ENCODE measurements around the gene SLC43A1. TPM values are rescaled to one million over a fixed set of nuclear protein-coding genes. Genes with fewer than 3 reads are reported as not detected.

SLC43A1 gene
- total RNA-seq, 1 donor: 81.6 TPM

- DNase-seq (ENCODE audit: low read depth in 2 of 3, low spot score in 2 of 3): no peak
Measured at GRCh38 chr11:57530215-57530595, 14.7 kb upstream of the SLC43A1 start.

DNA sequence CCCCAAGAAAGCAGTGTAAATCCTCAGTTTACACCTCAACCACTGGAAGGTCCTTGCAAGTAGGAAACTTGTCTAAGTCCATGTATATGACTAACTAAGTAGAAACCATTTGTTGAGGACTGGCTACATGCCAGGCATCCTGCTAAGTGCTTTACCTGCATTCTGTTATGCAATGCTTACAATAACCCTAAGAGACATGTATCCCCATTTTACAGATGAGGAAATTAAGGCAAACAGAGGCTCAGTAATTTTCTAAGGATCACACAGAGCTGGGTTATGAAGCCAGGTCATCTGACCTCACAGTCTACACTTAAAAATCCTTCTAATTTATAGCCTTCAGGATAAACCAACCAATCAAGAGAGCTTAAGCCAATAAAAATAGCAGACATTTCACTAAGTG lies 13.5 kb upstream of the SLC43A1 start:
- no peak for DNase-seq (ENCODE audit: low read depth in 2 of 3, low spot score in 2 of 3)

DNA sequence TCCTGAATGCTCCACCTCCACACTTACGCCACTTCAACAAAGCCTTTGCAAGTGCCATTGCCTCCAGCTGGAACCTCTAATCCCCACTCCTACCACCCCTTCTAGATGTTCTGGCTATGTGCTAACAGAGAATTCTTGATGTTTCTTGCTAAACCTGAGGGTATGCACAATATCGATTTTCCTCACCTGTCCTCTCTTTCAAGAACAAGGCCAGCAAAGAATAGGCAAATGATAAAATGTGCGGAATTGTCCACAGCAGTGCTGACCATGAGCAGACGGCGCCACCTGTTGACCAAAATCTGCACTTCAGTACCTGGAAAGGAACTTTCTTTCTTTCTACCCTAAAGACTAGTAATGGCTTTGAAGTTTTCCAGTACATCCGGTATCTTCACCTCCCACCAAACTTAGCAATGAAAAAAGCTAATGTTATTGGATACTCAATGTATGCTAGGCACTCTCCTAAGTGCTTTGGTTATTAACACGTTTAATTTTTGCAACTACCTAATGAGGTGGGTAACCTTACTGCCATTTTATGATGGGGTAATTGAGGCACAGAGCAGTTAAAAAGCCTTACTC lies 11.6 kb upstream of the SLC43A1 start:
- peak; percentile 54 to 65 (median 56) for DNase-seq (ENCODE audit: low read depth in 2 of 3, low spot score in 2 of 3)

GRCh38 chr11:57523419-57523818 lies 7.9 kb upstream of the SLC43A1 start:
- DNase-seq (ENCODE audit: low read depth in 2 of 3, low spot score in 2 of 3): no peak

DNA sequence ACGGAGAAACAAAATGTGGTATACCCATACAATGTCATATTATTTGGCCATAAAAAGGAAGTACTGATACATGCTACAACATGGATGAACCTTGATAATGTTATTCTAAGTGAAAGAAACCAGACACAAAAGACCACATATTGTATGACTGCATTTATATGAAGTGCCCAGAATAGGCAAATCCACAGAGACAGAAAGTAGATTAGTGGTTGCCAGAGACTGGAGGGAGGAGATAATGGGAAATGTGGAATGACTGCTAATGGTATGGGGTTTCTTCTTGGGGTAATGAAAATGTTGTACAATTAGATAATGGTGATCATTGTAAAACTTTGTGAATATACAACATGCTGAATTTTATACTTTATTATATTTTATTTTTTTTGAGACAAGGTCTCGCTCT lies 5.6 kb upstream of the SLC43A1 start:
- no peak for DNase-seq (ENCODE audit: low read depth in 2 of 3, low spot score in 2 of 3)

- DNase-seq (ENCODE audit: low read depth in 2 of 3, low spot score in 2 of 3): no peak
Measured at GRCh38 chr11:57516061-57516443, 550 bp upstream of the SLC43A1 start.

GRCh38 chr11:57514538-57515331 lies 767 bp downstream of the SLC43A1 start:
- DNase-seq (ENCODE audit: low read depth in 2 of 3, low spot score in 2 of 3): peak in 1 of 3 donors; percentile 45

DNA sequence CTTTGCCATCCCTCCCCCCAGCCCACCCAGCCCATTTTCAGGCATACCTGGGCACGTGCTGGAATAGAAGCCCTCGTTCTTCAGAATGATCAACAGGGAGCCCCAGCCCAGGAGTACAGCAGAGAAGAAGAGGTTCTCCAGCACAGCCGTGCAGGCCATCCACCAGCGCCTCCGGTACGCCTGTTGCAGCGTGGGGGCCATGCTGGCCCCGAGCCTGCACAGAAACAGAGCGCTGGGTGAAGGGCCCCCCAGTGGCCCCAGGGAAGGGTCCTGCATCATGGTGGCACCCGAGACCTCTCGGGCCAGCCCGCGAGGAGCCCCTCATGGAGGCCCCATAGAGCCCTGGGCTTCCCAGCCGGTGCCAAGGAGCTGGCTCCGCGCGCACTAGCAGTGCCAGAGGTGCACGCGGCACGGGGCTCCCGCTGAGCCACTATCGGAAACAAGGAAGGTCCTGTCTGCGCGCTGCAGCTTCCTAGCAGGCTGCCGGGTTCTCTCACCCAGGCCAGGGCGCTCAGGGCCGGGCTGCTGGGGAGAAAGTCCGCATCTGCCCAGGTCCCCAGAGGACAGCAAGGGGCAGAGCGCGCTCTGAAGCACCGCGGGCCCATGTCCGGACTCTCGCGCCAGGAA lies 1.5 kb downstream of the SLC43A1 start:
- DNase-seq (ENCODE audit: low read depth in 2 of 3, low spot score in 2 of 3): peak in 1 of 3 donors; percentile 47

GRCh38 chr11:57513452-57513795 lies 2.1 kb downstream of the SLC43A1 start:
- no peak for DNase-seq (ENCODE audit: low read depth in 2 of 3, low spot score in 2 of 3)

DNA sequence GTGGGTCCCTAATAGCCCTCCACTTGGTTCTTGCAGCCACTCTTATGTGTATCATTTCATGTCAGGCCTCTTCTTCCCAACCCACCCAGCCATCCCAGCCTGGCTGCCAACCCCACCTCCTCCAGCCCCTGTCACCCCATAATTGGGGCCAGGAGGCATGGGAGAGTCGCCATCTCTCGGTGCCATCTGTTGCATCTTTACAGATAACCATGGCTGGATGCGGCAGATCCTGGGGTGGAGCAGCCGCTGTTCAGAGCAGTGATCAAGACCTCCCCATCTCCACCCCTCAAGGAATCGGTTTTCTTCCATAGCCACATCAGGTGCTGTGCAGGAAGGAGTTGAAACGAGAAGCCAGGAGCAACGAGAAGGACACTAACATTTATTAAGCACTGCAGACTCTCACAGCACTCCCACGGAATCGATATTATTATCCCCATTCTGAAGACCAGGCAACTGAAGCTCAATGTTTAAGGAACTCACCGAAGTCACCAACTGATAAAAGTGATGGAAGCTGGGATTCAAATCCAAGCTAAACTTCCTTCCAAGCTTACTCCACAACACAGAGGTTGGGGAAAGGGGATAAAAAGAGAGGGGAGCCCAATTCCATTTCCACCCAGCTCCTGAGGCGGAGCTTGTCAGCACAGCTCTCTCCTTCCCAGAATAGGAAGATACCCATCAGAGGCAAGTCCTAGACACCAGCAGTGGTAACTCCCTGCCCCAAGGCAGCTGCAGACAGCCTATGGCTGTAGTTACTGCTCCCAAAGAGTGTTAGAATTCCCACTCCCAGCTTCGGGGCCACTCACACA lies 2.7 kb downstream of the SLC43A1 start:
- DNase-seq (ENCODE audit: low read depth in 2 of 3, low spot score in 2 of 3): no peak

DNA sequence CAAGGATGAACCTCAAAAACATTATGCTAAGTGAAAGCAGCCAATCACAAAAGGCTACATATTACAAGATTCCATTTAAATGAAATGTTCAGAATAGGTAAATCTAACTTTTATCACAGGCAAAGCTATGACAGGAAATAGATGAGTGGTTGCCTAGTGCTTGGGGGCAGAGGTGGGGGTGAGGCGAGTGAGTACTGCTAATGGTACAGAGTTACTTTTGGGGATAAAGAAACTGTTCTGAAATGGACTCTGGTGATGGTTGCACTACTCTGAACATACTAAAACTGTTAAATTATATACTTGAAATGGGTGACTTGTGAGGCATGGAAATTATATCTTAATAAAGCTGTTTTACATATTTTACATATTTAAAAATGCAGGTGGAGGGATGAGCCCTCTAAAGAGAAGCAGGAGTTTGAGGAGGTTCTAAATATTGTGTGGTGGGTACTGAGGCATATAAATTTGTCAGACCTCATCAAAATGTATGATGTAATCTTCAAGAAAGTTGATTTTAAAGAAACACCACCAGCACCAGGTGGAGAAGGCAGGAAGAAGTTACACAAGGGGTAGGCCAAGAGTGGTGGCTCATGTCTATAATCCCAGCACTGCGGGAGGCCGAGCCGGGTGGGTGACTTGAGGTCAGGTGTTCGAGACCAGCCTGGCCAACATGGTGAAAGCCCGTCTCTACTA lies 3.6 kb downstream of the SLC43A1 start:
- no peak for DNase-seq (ENCODE audit: low read depth in 2 of 3, low spot score in 2 of 3)

- no peak for DNase-seq (ENCODE audit: low read depth in 2 of 3, low spot score in 2 of 3)
Measured at GRCh38 chr11:57508341-57509170, 6.9 kb downstream of the SLC43A1 start.

GRCh38 chr11:57506522-57506921 lies 9.0 kb downstream of the SLC43A1 start:
- DNase-seq (ENCODE audit: low read depth in 2 of 3, low spot score in 2 of 3): no peak

GRCh38 chr11:57504511-57504910 lies 11.0 kb downstream of the SLC43A1 start:
- DNase-seq (ENCODE audit: low read depth in 2 of 3, low spot score in 2 of 3): no peak

- no peak for DNase-seq (ENCODE audit: low read depth in 2 of 3, low spot score in 2 of 3)
Measured at GRCh38 chr11:57502870-57503269, 12.6 kb downstream of the SLC43A1 start.

DNA sequence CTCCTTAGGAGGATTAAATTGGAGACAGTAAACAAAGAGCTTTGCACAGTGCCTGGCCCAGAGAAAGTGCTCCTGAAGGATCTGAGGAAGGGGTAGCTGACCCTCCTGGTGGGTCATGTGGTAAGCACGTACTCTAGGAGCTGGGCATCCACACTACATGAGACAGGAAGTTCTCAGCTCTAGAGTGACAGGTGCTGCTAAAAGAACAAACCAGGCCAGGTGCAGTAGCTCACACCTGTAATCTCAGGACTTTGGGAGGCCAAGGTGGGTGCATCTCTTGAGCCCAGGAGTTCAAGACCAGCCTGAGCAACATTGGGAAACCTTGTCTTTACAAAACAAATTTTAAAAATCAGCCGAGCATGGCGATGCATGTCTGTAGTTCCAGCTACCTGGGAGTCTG lies 13.1 kb downstream of the SLC43A1 start:
- no peak for DNase-seq (ENCODE audit: low read depth in 2 of 3, low spot score in 2 of 3)

GRCh38 chr11:57501953-57502352 lies 13.5 kb downstream of the SLC43A1 start:
- no peak for DNase-seq (ENCODE audit: low read depth in 2 of 3, low spot score in 2 of 3)

DNA sequence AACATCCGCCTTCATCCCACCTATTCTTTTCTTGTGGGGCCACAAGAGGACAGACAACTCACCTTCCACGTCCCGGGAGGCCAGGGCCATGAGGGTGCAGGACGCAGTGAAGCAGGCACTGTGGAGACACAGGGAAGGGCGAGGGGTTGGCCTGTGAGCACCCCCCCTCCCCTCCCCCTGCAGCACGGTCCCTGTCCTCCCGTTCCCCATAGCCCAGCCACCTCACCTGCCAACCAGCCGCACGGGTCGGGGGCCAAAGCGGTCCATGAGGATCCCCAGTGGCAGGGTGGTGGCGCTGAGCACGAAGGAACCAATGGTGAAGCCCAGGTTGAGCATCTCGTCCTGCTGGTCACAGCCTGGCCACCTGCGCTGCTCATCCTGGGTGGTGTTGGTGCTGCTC lies 14.6 kb downstream of the SLC43A1 start:
- no peak for DNase-seq (ENCODE audit: low read depth in 2 of 3, low spot score in 2 of 3)

DNA sequence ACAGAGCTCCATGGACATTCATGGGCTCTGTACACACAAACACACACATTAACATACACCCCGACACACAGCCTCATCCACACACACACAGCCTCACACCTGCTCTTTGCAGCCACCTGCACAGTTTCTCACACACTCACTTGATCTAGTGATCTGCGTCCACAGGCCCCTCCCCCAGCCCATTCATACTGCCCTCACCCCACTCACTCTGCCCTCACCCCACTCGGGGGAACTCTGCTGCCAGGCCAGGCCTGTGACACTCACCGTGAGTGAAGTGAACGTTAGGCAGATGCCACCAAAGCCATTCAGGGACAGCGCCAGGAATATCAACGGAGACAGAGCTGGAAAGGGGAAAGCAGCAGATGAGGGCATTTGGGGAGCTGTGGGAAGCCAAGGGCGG lies 15.0 kb downstream of the SLC43A1 start:
- no peak for DNase-seq (ENCODE audit: low read depth in 2 of 3, low spot score in 2 of 3)

GRCh38 chr11:57499983-57500461 lies 15.5 kb downstream of the SLC43A1 start:
- no peak for DNase-seq (ENCODE audit: low read depth in 2 of 3, low spot score in 2 of 3)

Measured in hematopoietic multipotent progenitor cell (in vitro differentiated cells).